ENCODE data around the gene USO1.

GRCh38 chr4:75845992-75846391 lies 121.6 kb downstream of the USO1 start:
- TF ChIP-seq CTCF (IDR thresholded peaks at IDR 0.05) = no peak
- no peak for TF ChIP-seq ZFX (IDR thresholded peaks at IDR 0.05; ENCODE audit: borderline replicate concordance)
